ENCODE measurements around the gene SF3B4. TPM values are rescaled to one million over a fixed set of nuclear protein-coding genes. Genes with fewer than 3 reads are reported as not detected.

SF3B4 gene
- total RNA-seq, 2 experiments from 2014 or later: 16.7 to 70.4 TPM

DNA sequence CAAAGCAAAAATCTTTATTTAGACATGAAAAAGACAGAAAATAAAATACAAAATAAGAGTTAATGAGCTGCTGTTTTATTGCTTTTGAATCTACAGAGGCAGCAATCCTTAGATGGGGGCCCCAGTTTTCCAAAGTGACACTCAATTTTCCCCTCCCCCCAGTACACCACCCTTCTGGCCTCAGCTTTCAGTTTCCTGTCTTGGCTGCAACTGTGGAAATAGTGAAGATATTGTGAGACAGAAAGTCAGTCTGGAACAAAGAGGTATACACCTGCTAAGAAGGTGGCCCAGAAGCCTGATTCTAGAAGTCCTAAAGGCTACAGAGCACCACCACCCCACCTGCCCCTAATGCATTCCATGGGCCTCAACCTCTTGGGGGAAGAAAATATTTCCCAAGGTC, 10.2 kb upstream of the SF3B4 start:
- CTCF ChIA-PET (ENCODE audit: unreplicated experiment): no interaction called here
- H3K4me3 ChIP-seq (ENCODE audit: low read depth, low read length, poor library complexity, severe bottlenecking): no peak overlapping the region
- DNase-seq (ENCODE audit: low spot score): no peak
- H2AFZ ChIP-seq (ENCODE audit: low read length): peak overlapping the region; percentile 21; the same call in 1 of the 2 replicates
- H3K27ac ChIP-seq (ENCODE audit: low read depth, low read length, poor library complexity, severe bottlenecking): no peak overlapping the region
- BruUV-seq (replicated peaks): no TSS peak
- H3K79me2 ChIP-seq (ENCODE audit: insufficient read depth, low read depth, low read length): no peaks in the 10 kb centered on the region
- H3K4me1 ChIP-seq (ENCODE audit: insufficient read depth, low read length, poor library complexity, severe bottlenecking): peaks cover 12% of the 10 kb centered on the region
- intact Hi-C loops (cut with micrococcal nuclease; ENCODE audit: unreplicated experiment): no loop called here
- H4K20me1 ChIP-seq (ENCODE audit: insufficient read depth, low read length): no peaks in the 10 kb centered on the region
- POLR2A ChIA-PET: interaction anchor here (0.7 to 1.5 kb wide), 2 partner anchors 9 to 49 kb away, joined by 3 read pairs; no protein-coding TSS in a partner anchor
- TF ChIP-seq EZH2phosphoT487 (IDR thresholded peaks at IDR 0.05; ENCODE audit: borderline replicate concordance, low read depth, low read length): no peak
- TF ChIP-seq, protein P1, sequence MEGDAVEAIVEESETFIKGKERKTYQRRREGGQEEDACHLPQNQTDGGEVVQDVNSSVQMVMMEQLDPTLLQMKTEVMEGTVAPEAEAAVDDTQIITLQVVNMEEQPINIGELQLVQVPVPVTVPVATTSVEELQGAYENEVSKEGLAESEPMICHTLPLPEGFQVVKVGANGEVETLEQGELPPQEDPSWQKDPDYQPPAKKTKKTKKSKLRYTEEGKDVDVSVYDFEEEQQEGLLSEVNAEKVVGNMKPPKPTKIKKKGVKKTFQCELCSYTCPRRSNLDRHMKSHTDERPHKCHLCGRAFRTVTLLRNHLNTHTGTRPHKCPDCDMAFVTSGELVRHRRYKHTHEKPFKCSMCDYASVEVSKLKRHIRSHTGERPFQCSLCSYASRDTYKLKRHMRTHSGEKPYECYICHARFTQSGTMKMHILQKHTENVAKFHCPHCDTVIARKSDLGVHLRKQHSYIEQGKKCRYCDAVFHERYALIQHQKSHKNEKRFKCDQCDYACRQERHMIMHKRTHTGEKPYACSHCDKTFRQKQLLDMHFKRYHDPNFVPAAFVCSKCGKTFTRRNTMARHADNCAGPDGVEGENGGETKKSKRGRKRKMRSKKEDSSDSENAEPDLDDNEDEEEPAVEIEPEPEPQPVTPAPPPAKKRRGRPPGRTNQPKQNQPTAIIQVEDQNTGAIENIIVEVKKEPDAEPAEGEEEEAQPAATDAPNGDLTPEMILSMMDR (conservative IDR thresholded peaks at IDR 0.05; ENCODE audit: low read length): no peak
- H3K4me2 ChIP-seq (ENCODE audit: low read length): peak overlapping the region; percentile 39; the same call in 1 of the 2 replicates
- no peaks in the 10 kb centered on the region for H3K9me2 ChIP-seq (ENCODE audit: insufficient read depth, low read length)
- H3K36me3 ChIP-seq (ENCODE audit: insufficient read depth, low read length): no peaks in the 10 kb centered on the region
- no peaks in the 10 kb centered on the region for H3K9me3 ChIP-seq (ENCODE audit: low read length)

DNA sequence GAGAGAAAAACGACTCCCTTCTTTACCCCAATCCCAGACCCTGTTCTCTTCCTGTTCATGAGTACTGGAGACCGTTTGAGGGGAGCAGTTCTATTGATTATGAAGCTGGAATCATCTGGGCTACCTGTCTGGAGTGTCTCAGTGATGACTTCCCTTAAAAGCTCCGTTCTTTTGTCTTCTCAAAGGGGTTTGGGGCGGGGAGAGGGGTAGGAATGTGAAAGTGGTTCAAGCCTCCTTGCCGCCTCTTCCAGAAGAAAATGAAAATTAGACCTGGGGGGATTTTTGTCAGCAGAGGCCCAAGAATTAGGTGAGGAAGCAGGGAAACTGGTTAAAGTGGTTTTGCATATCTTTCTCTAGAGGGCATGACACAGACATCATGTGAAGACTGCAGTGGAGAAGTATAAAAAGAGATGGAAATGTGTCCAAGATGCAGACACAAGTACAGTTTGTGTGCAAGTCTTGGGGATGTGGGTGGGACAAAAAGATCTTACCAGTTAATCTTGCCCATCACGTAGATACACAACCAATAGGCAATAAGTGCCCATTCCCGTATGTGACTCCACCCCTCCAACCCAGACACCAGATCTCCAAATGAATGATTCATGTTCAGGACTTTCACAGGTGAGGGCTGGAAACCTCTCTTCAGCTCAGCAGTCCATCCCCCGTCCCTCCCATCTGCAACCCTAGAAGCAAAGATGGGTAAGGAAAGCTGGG, 9.5 kb upstream of the SF3B4 start:
- Histone ChIP-seq H3K4me2 (ENCODE audit: low read length) (peak overlapping the region; percentile 39), H3K4me1 (ENCODE audit: insufficient read depth, low read length, poor library complexity, severe bottlenecking) (peaks cover 12% of the 10 kb centered on the region), H3K27ac (ENCODE audit: low read depth, low read length, poor library complexity, severe bottlenecking) (no peak overlapping the region), H4K20me1 (ENCODE audit: insufficient read depth, low read length) (no peaks in the 10 kb centered on the region), H3K79me2 (ENCODE audit: insufficient read depth, low read depth, low read length) (no peaks in the 10 kb centered on the region), H3K9me3 (ENCODE audit: low read length) (no peaks in the 10 kb centered on the region), H3K36me3 (ENCODE audit: insufficient read depth, low read length) (no peaks in the 10 kb centered on the region), H3K4me3 (ENCODE audit: low read depth, low read length, poor library complexity, severe bottlenecking) (no peak overlapping the region), H3K9me2 (ENCODE audit: insufficient read depth, low read length) (no peaks in the 10 kb centered on the region), H2AFZ (ENCODE audit: low read length) (peak overlapping the region; percentile 21; the same call in 1 of the 2 replicates)
- ChIA-PET POLR2A (interaction anchor here (1.5 kb wide), 1 partner anchor 9 kb away, joined by 3 read pairs; no protein-coding TSS in a partner anchor), CTCF (ENCODE audit: unreplicated experiment) (no interaction called here)
- intact Hi-C loops (cut with micrococcal nuclease; ENCODE audit: unreplicated experiment): no loop called here
- BruUV-seq (replicated peaks): no TSS peak
- no peak for DNase-seq (ENCODE audit: low spot score)
- TF ChIP-seq, protein P1 (conservative IDR thresholded peaks at IDR 0.05; ENCODE audit: low read length): no peak
- no peak for TF ChIP-seq EZH2phosphoT487 (IDR thresholded peaks at IDR 0.05; ENCODE audit: borderline replicate concordance, low read depth, low read length)
